ENCODE data around the gene TSHZ2.

GRCh38 chr20:52991830-52992229 is 19.7 kb downstream of the TSHZ2 start:
- no peak for TF ChIP-seq RAD21 (conservative IDR thresholded peaks at IDR 0.05)
- no peak for TF ChIP-seq CTCF (IDR thresholded peaks at IDR 0.05; ENCODE audit: poor library complexity, severe bottlenecking)
- TF ChIP-seq TAF1 (IDR thresholded peaks at IDR 0.05; ENCODE audit: low read depth): no peak
- TF ChIP-seq EZH2 (IDR thresholded peaks at IDR 0.05; ENCODE audit: borderline replicate concordance, insufficient read depth, low read length, poor library complexity, severe bottlenecking): no peak
- no peak for TF ChIP-seq SMC3 (conservative IDR thresholded peaks at IDR 0.05; ENCODE audit: poor library complexity)
